Measurements from ENCODE around the gene AGRN.
"Not testable (repeated sequence)": the region's sequence is repeated elsewhere in the genome, so short reads cannot be mapped to it uniquely, and the experiment has no call there.

The AGRN gene

GRCh38 chr1:1003618-1004419 is 16.1 kb upstream of the AGRN start:
- H3K4me1 Mint-ChIP-seq (ENCODE audit: low read depth), result peaks cover 12% of the 10 kb centered on the region
- no peak for DNase-seq (ENCODE audit: low spot score)
- H3K36me3 Mint-ChIP-seq (ENCODE audit: low read depth), result no peaks in the 10 kb centered on the region
- peaks cover 34% of the 10 kb centered on the region for H3K27me3 Mint-ChIP-seq (ENCODE audit: low read depth)
- no peak overlapping the region for H3K27ac Mint-ChIP-seq
- H3K4me3 Mint-ChIP-seq, result no peak overlapping the region
- no peaks in the 10 kb centered on the region for H3K9me3 Mint-ChIP-seq

DNA sequence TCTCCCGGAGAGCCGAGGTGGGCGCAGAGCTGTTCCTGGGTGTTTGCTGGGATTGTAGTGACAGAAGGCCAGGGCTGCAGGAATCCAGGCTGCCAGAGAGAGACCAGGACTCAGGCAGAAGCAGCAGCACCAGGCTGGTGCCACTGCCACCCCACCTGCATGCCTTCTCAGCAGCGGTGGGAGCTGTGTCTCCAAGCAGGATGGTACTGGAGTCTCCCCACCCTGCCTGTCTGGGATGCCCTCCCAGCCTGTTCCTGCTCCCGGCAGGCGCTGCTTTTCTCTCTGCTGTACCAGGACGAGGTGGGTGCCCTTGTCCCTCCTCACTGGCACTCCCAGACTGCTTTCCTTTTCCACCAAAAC is 15.5 kb upstream of the AGRN start:
- peak overlapping the region; percentile 28 for H3K4me3 Mint-ChIP-seq
- DNase-seq (ENCODE audit: low spot score), result no peak

DNA sequence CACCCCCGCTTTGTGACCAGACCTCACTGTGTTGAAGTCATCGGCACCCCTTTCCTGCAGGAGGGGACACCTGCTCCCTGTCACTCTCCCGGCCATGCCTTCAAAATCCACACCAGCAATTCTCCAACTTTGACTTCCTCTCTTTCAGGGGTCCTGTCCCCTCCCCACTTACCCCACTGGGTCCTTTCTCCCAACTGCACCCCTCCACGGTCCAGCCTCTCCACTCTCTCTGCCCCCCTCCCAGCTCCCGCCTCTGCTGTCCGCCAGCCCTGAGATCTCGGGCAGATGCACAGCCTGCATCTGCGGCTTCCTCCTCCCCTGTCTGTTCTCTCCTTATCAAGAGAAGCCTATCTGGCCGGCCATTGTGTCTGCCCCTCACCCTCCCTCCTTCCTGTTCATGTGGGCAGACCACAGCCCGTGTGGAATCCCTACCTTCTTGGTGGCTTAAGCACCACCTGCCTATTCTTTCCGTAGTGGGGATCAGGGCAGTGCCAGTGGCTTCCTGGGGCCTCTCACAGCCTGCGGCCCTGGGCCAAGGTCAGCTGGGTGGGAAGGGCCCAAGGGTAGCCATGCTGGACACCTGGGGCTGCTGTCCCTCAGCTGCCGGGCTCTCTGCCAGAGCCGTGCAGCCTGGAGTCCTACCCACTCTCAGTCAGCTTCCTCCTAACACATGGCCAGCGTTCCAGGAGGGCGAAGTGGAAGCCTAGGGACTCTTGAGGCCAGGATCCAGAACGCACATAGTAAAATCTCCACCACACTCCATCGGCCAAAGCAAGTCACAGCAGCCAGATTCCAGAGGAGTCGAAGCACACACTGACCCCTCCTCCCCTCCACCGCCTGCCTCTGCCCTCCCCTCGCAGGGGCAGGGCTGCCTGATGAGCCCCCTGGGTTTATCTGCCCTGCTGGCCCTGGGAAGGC is 14.9 kb upstream of the AGRN start:
- peak overlapping the region; percentile 28 for H3K4me3 Mint-ChIP-seq
- H3K36me3 Mint-ChIP-seq (ENCODE audit: low read depth), result no peaks in the 10 kb centered on the region
- peaks cover 35% of the 10 kb centered on the region for H3K27me3 Mint-ChIP-seq (ENCODE audit: low read depth)
- peaks cover 12% of the 10 kb centered on the region for H3K4me1 Mint-ChIP-seq (ENCODE audit: low read depth)
- no peaks in the 10 kb centered on the region for H3K9me3 Mint-ChIP-seq
- no peak for DNase-seq (ENCODE audit: low spot score)
- no peak overlapping the region for H3K27ac Mint-ChIP-seq

More for the DNA sequence above, 15.5 kb upstream of the AGRN start:
- no peaks in the 10 kb centered on the region for H3K9me3 Mint-ChIP-seq
- H3K27me3 Mint-ChIP-seq (ENCODE audit: low read depth), result peaks cover 37% of the 10 kb centered on the region
- no peaks in the 10 kb centered on the region for H3K36me3 Mint-ChIP-seq (ENCODE audit: low read depth)
- H3K27ac Mint-ChIP-seq, result no peak overlapping the region
- H3K4me1 Mint-ChIP-seq (ENCODE audit: low read depth), result peaks cover 12% of the 10 kb centered on the region

DNA sequence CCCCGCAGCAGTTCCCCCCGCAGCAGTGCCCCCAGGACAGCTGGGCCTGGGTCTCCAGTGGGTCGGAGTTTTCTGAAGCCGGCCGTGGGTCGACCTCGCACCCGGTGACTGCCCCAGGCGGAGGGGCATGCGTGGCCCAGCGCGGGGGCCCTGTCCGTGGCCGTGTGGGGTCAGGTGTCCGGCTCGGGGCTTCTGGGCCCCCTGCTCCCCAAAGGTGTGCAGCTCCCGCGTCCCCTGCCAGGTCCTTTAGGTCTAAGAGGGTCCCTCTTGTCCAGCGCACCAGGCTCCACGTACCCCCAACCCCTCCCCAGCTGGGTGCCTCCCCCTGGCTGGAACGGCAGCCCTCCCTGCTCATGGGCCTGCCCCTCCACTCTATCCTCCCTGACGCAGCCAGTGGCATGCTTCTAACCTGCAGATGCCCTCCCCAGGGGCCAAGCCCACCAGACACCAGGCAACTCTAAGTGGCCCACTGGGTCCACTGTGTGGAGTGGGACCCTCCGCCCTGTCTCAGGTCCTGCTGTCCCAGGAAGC is 14.1 kb upstream of the AGRN start:
- Mint-ChIP-seq H3K27me3 (ENCODE audit: low read depth) (peaks cover 33% of the 10 kb centered on the region), H3K4me3 (no peak overlapping the region), H3K36me3 (ENCODE audit: low read depth) (no peaks in the 10 kb centered on the region), H3K27ac (no peak overlapping the region), H3K4me1 (ENCODE audit: low read depth) (peaks cover 10% of the 10 kb centered on the region), H3K9me3 (no peaks in the 10 kb centered on the region)
- no peak for DNase-seq (ENCODE audit: low spot score)

DNA sequence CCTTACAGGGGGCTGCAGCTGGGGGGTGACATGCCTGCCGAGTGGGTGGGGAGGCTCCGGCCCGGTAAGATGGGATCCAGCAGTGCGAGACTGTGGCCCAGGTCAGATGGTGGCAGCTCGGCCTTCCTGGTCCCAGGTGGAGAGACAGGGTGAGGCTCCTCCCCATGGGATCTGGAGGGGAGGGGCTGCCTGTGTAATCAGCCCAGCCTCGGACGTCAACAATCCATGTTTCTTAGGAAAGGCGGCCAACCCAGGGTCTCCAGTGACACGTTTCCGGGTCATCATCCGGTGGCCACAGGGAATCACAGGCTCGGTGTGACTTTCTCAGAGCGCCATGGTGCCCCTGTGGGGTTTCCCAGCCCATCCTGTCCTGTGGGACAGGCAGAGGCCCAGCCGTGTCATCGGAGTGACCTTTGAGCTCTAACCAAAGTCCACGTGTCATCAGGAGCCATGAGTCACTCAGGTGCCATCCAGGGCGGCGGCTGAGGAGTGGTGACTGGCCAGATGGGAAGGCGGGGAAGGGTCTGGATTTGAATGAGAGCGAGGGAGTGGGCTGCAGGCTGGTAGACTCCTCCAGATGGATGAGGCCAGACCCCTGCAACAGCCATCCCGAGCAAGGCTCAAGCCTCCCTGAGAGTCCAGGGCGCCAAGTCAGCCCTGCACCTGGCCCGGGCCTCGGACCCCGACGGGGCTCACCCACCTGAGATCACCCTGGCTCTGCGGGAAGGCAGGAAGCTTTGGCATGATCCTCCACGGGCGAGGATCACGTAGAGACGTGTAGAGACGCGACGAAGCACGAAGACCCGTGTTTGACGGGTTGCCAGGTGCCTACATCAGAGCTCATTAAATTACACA is 13.4 kb upstream of the AGRN start:
- Mint-ChIP-seq H3K27ac (no peak overlapping the region), H3K9me3 (no peaks in the 10 kb centered on the region), H3K36me3 (ENCODE audit: low read depth) (no peaks in the 10 kb centered on the region), H3K4me1 (ENCODE audit: low read depth) (peaks cover 10% of the 10 kb centered on the region), H3K27me3 (ENCODE audit: low read depth) (peaks cover 33% of the 10 kb centered on the region), H3K4me3 (no peak overlapping the region)
- no peak for DNase-seq (ENCODE audit: low spot score)

DNA sequence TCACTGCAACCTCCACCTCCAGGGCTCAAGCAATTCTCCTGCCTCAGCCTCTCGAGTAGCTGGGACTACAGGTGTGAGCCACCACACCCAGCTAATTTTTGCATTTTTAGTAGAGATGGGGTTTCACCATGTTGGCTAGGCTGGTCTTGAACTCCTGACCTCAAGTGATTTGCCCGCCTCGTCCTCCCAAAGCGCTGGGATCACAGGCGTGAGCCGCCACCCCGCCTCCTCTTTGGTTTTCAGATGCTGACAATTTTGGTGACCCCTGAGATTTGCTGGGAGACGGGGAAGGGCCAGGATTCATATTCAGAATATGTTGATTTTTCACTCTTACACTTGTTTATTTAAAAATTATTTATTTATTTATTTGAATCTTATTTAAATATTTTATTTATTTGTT is 9.8 kb upstream of the AGRN start:
- H3K9me3 Mint-ChIP-seq; DNase-seq (ENCODE audit: low spot score); H3K36me3 Mint-ChIP-seq (ENCODE audit: low read depth); H3K4me3 Mint-ChIP-seq; H3K27ac Mint-ChIP-seq; H3K4me1 Mint-ChIP-seq (ENCODE audit: low read depth): not testable (repeated sequence)
- H3K27me3 Mint-ChIP-seq (ENCODE audit: low read depth), result peaks cover 13% of the 10 kb centered on the region

DNA sequence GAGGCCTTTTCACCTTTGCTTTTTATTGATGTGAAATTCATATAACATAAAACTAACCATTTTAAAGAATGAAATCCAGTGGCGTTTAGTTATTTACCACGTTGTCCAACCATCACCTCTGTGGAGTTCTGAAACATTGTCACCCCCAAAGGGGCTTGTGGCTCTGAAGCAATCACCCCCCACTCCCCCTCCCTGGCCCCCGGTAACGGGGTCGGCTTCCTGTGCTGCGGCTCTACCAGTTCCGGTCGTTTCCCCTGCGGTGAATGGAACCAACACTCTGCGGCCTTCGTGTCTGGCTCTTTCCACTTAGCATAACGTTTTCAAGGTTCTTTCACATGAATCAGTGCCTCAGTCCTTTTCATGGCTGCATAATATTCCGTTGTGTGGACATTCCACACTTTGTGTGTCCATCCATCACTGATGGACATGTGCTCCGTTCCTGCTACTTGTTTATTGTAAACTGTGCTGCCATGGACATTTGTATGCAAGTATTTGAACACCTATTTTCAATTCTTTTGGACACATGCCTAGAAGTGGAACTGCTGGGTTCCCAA is 8.4 kb upstream of the AGRN start:
- Mint-ChIP-seq H3K9me3 (no peaks in the 10 kb centered on the region), H3K27ac (no peak overlapping the region), H3K4me1 (ENCODE audit: low read depth) (peaks cover 4% of the 10 kb centered on the region), H3K27me3 (ENCODE audit: low read depth) (peaks cover 10% of the 10 kb centered on the region), H3K36me3 (ENCODE audit: low read depth) (peaks cover 9% of the 10 kb centered on the region), H3K4me3 (no peak overlapping the region)
- DNase-seq (ENCODE audit: low spot score), result no peak

- not testable (repeated sequence) for H3K9me3 Mint-ChIP-seq; H3K27me3 Mint-ChIP-seq (ENCODE audit: low read depth); DNase-seq (ENCODE audit: low spot score)
- H3K4me3 Mint-ChIP-seq, result peak overlapping the region; percentile 97
- peaks cover 14% of the 10 kb centered on the region for H3K36me3 Mint-ChIP-seq (ENCODE audit: low read depth)
- peak overlapping the region; percentile 96 for H3K27ac Mint-ChIP-seq
- peaks cover 10% of the 10 kb centered on the region for H3K4me1 Mint-ChIP-seq (ENCODE audit: low read depth)
Measured at GRCh38 chr1:1012736-1013104, 7.2 kb upstream of the AGRN start.

GRCh38 chr1:1013105-1013921 is 6.6 kb upstream of the AGRN start, which contains the start of gene ISG15:
ISG15 (plus strand) TSS chr1:1013497; CDS start chr1:1013574, 77 bp downstream.
- H3K4me3 Mint-ChIP-seq, result peak within 1 kb of the TSS; percentile 97

GRCh38 chr1:1013922-1014648 is 5.8 kb upstream of the AGRN start:
- no peak for DNase-seq (ENCODE audit: low spot score)
- Mint-ChIP-seq H3K36me3 (ENCODE audit: low read depth) (peaks cover 14% of the 10 kb centered on the region), H3K4me3 (peak overlapping the region; percentile 97), H3K27me3 (ENCODE audit: low read depth) (peaks cover under 1% of the 10 kb centered on the region), H3K4me1 (ENCODE audit: low read depth) (peaks cover 10% of the 10 kb centered on the region), H3K27ac (peak overlapping the region; percentile 96), H3K9me3 (no peaks in the 10 kb centered on the region)

More at GRCh38 chr1:1013105-1013921, 6.6 kb upstream of the AGRN start, which contains the start of gene ISG15:
- Mint-ChIP-seq H3K27me3 (ENCODE audit: low read depth) (peaks cover 3% of the 10 kb centered on the region), H3K9me3 (no peaks in the 10 kb centered on the region), H3K36me3 (ENCODE audit: low read depth) (peaks cover 14% of the 10 kb centered on the region), H3K27ac (peak within 1 kb of the TSS; percentile 96), H3K4me1 (ENCODE audit: low read depth) (peaks cover 10% of the 10 kb centered on the region)
- DNase-seq (ENCODE audit: low spot score), result peak; percentile 88

GRCh38 chr1:1014799-1015681 is 4.9 kb upstream of the AGRN start:
- H3K36me3 Mint-ChIP-seq (ENCODE audit: low read depth), result peaks cover 14% of the 10 kb centered on the region
- peak overlapping the region; percentile 76 for H3K27ac Mint-ChIP-seq
- no peaks in the 10 kb centered on the region for H3K27me3 Mint-ChIP-seq (ENCODE audit: low read depth)
- peak overlapping the region; percentile 97 for H3K4me3 Mint-ChIP-seq
- DNase-seq (ENCODE audit: low spot score), result no peak
- H3K4me1 Mint-ChIP-seq (ENCODE audit: low read depth), result peaks cover 10% of the 10 kb centered on the region
- H3K9me3 Mint-ChIP-seq, result no peaks in the 10 kb centered on the region

All from T-helper 2 cell treated with Interferon-gamma antibody and Interleukin-4, amounts not matched to agents 5 μg/mL and 100 μg/mL, for 36 hours (primary cell).